LNCAP (cell line): ENCODE results near the gene MTURN.

Experiments
- CTCF ChIP-seq: fragments of 450-650 bp; IDR thresholded peaks from 2 replicates; pipeline ENCODE4 v1.5.1; 2017; ENCODE audit warnings: mild to moderate bottlenecking

MTURN gene

GRCh38 chr7:30093420-30093952, 41.3 kb upstream of the MTURN start:
- TF ChIP-seq CTCF, result no peak

- no peak for TF ChIP-seq CTCF
Measured at GRCh38 chr7:30102281-30102680, 32.5 kb upstream of the MTURN start.

DNA sequence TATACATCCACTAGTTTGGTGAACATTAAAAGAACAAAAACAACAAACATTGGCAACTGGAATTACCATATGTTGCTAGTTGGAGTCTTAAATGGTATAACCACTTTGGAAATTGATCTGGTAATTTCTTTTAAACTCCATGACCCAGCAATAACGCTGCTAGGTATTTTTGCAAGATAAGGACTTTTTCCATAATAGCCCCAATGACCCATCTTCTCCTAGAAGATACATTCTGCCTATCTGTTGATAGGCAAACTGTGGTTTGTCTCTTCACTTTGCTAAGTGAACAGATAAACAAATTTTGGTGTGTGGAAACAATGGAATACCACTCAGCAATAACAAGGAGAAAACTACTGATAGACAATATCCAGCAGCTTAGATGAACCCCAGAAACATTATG, 30.6 kb upstream of the MTURN start:
- no peak for TF ChIP-seq CTCF

DNA sequence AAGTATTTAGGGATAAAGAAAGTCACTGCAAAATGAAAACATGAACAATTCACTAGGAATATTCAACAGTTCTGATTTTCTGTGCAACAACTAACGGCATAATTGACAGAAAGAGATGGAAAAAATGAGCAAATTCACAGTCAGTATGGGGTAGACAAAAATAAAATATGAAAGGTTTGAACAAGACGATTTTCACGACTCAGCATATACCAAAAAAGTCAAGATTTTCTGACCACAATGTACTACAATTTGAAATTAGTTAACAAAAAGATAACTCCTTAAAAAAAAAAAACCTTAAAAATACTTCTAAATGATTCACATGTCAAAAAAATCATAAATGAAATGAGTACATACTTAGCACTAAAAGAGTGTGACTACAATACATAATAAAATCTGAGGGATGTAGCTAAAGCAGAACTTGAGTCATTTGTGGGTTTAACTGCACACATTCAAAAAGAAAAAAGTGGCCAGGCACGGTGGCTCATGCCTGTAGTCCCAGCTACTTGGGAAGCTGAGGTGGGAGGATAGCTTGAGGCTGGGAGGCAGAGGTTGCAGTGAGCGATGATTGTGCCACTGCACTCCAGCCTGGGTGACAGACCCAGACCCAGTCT, 22.6 kb upstream of the MTURN start:
- TF ChIP-seq CTCF, result no peak

DNA sequence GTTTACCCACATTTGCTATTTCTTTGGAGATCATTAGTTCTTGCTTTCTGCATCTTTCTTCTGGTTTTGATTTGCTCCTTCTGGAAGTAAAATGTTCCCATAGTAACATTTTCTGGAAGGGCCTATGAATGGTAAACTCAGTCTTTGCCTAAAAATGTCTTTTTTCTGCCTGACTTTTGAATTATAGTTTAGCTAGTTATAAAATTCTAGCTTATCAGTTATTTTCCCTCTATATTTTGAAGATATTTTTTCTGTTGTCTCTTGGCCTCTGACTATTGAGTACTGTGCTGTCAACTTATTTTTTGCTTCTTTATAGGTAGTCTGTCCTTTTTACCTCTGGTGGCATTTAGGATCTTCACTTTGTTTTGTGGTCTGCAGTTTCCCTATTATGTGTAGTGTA, 21.6 kb upstream of the MTURN start:
- no peak for TF ChIP-seq CTCF

GRCh38 chr7:30114536-30115238, 20.1 kb upstream of the MTURN start:
- no peak for TF ChIP-seq CTCF

GRCh38 chr7:30115709-30116297, 19.0 kb upstream of the MTURN start:
- TF ChIP-seq CTCF, result no peak
